PC-9 (cell line): ENCODE measurements around the gene CA7. TPM values are rescaled to one million over a fixed set of nuclear protein-coding genes. Genes with fewer than 3 reads are reported as not detected.

ENCODE experiments used
- total RNA-seq: library from RNA; stranded (reverse); gene quantifications from 2 replicates; pipeline ENCODE4 v1.2.3, GENCODE V29; 2021

CA7 gene
- total RNA-seq, 1 experiment from 2014 or later, result not detected

Other genes with a start within 250 kb of the CA7 start
- gene CMTM3, start 239.7 kb upstream of the CA7 start, total RNA-seq, result 32.0 and 33.1 TPM in 2 replicates
- 81.3 and 105 TPM in 2 replicates for gene CMTM4, start 147.7 kb upstream of the CA7 start, total RNA-seq
- 92.7 and 109 TPM in 2 replicates for gene DYNC1LI2, start 92.8 kb upstream of the CA7 start, total RNA-seq
- gene TERB1, start 42.8 kb upstream of the CA7 start, total RNA-seq, result 0.75 TPM in 1 of 2 replicates, not detected in the other
- gene NAE1, start 13.4 kb upstream of the CA7 start, total RNA-seq, result 66.8 and 72.7 TPM in 2 replicates
- gene PDP2, start 36.1 kb downstream of the CA7 start, total RNA-seq, result 17.4 and 21.6 TPM in 2 replicates
- gene CDH16, start 74.5 kb downstream of the CA7 start, total RNA-seq, result not detected in 2 replicates
- gene RRAD, start 81.1 kb downstream of the CA7 start, total RNA-seq, result 0.24 TPM in 1 of 2 replicates, not detected in the other
- gene CIAO2B, start 90.0 kb downstream of the CA7 start, total RNA-seq, result 81.7 and 87.1 TPM in 2 replicates
- 32.8 and 35.1 TPM in 2 replicates for gene CES2, start 91.1 kb downstream of the CA7 start, total RNA-seq
- 9.1 and 10.1 TPM in 2 replicates for gene CES3, start 116.9 kb downstream of the CA7 start, total RNA-seq
- 2.5 and 3.1 TPM in 2 replicates for gene CES4A, start 144.2 kb downstream of the CA7 start, total RNA-seq
- 58.7 and 63.3 TPM in 2 replicates for gene CBFB, start 184.7 kb downstream of the CA7 start, total RNA-seq